SU-DHL-6 (cell line): ENCODE results near the gene EZH1.

Source experiments
- H2AFZ ChIP-seq: fragments of 200-600 bp; sonication (generic); 2 replicates; pipeline ENCODE4 v1.6.1; 2014; ENCODE audit warnings: low read depth, mild to moderate bottlenecking, moderate library complexity, mixed read lengths, antibody characterized with exemption, low read length; ENCODE audit not compliant: severe bottlenecking
- H3F3A ChIP-seq: fragments of 200-600 bp; shearing (Covaris generic); 2 replicates; pipeline ENCODE4 v1.6.0; 2016; ENCODE audit warnings: antibody characterized with exemption, mild to moderate bottlenecking; ENCODE audit not compliant: insufficient read depth
- H3K27ac ChIP-seq: fragments of 200-600 bp; sonication (generic); 2 replicates; pipeline ENCODE4 v1.5.1; 2016; ENCODE audit warnings: low read depth, mild to moderate bottlenecking, low read length, moderate library complexity, mixed read lengths
- H3K27me3 ChIP-seq: fragments of 200-600 bp; sonication (generic), shearing (Covaris generic); 2 replicates; pipeline ENCODE4 v1.6.0; 2014; ENCODE audit warnings: mild to moderate bottlenecking, low read length
- H3K36me3 ChIP-seq: fragments of 200-600 bp; sonication (generic); 2 replicates; pipeline ENCODE4 v1.6.1; 2014; ENCODE audit warnings: mild to moderate bottlenecking, low read length, mixed read lengths
- H3K4me2 ChIP-seq: fragments of 300-600, 200-600 bp; shearing (Covaris generic), sonication (generic); 2 replicates; pipeline ENCODE4 v1.6.0; 2014; ENCODE audit warnings: low read length, low read depth, mild to moderate bottlenecking; ENCODE audit not compliant: poor library complexity, severe bottlenecking
- H3K4me3 ChIP-seq: fragments of 200-600 bp; sonication (generic); 2 replicates; pipeline ENCODE4 v1.5.1; 2014; ENCODE audit warnings: antibody characterized with exemption, low read length, mild to moderate bottlenecking, mixed read lengths; ENCODE audit not compliant: insufficient read depth, poor library complexity, severe bottlenecking
- H3K79me2 ChIP-seq: fragments of 200-600 bp; sonication (generic); 2 replicates; pipeline ENCODE4 v1.6.1; 2014; ENCODE audit warnings: mild to moderate bottlenecking, low read length, moderate library complexity; ENCODE audit not compliant: insufficient read depth
- H3K9ac ChIP-seq: fragments of 200-600 bp; sonication (generic); 2 replicates; pipeline ENCODE4 v1.7.0; 2014; ENCODE audit warnings: mild to moderate bottlenecking, low read length
- H3K9me2 ChIP-seq: fragments of 200-600 bp; sonication (generic); replicated peaks from 2 replicates; pipeline ENCODE4 v1.6.1; 2014; ENCODE audit warnings: low read length; ENCODE audit not compliant: insufficient read depth
- H3K9me3 ChIP-seq: fragments of 200-600 bp; sonication (generic); 2 replicates; pipeline ENCODE4 v1.6.1; 2014; ENCODE audit warnings: low read length, mixed read lengths; ENCODE audit not compliant: insufficient read depth
- H4K20me1 ChIP-seq: fragments of 200-600 bp; sonication (generic); 2 replicates; pipeline ENCODE4 v1.6.1; 2014; ENCODE audit warnings: low read depth, mild to moderate bottlenecking, antibody characterized with exemption, low read length, moderate library complexity, mixed read lengths
- EZH2phosphoT487 ChIP-seq: fragments of 200-600 bp; sonication (generic), shearing (Covaris generic); conservative IDR thresholded peaks from 2 replicates; pipeline ENCODE4 v1.6.1; 2018; ENCODE audit warnings: mild to moderate bottlenecking, antibody characterized with exemption, low read length, moderate library complexity, mixed read lengths
- TF ChIP-seq, protein P1 (sequence below): fragments of 200-600 bp; sonication (generic); IDR thresholded peaks from one replicate; pipeline ENCODE4 v1.5.1; 2017; ENCODE audit warnings: antibody characterized with exemption, mild to moderate bottlenecking, low read length, moderate library complexity; ENCODE audit not compliant: insufficient read depth, poor library complexity, severe bottlenecking

EZH1 gene

GRCh38 chr17:42698736-42699414, 46.0 kb downstream of the EZH1 start:
- no peaks in the 10 kb centered on the region for H3K9me2 ChIP-seq
- no peak overlapping the region for H3K4me3 ChIP-seq
- H3K9me3 ChIP-seq: no peaks in the 10 kb centered on the region
- H3K9ac ChIP-seq: no peak overlapping the region
- no peak overlapping the region for H3K4me2 ChIP-seq
- H3K79me2 ChIP-seq: no peaks in the 10 kb centered on the region
- H3K27ac ChIP-seq: no peak overlapping the region
- TF ChIP-seq, protein P1, sequence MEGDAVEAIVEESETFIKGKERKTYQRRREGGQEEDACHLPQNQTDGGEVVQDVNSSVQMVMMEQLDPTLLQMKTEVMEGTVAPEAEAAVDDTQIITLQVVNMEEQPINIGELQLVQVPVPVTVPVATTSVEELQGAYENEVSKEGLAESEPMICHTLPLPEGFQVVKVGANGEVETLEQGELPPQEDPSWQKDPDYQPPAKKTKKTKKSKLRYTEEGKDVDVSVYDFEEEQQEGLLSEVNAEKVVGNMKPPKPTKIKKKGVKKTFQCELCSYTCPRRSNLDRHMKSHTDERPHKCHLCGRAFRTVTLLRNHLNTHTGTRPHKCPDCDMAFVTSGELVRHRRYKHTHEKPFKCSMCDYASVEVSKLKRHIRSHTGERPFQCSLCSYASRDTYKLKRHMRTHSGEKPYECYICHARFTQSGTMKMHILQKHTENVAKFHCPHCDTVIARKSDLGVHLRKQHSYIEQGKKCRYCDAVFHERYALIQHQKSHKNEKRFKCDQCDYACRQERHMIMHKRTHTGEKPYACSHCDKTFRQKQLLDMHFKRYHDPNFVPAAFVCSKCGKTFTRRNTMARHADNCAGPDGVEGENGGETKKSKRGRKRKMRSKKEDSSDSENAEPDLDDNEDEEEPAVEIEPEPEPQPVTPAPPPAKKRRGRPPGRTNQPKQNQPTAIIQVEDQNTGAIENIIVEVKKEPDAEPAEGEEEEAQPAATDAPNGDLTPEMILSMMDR: no peak
- TF ChIP-seq EZH2phosphoT487: no peak
- H2AFZ ChIP-seq: no peak overlapping the region
- H3F3A ChIP-seq: no peaks in the 10 kb centered on the region
- no peaks in the 10 kb centered on the region for H3K27me3 ChIP-seq
- H4K20me1 ChIP-seq: no peaks in the 10 kb centered on the region
- no peaks in the 10 kb centered on the region for H3K36me3 ChIP-seq

- no peaks in the 10 kb centered on the region for H3K9me2 ChIP-seq
- no peaks in the 10 kb centered on the region for H3F3A ChIP-seq
- H3K9me3 ChIP-seq: no peaks in the 10 kb centered on the region
- no peaks in the 10 kb centered on the region for H3K36me3 ChIP-seq
- H3K4me2 ChIP-seq: no peak overlapping the region
- H4K20me1 ChIP-seq: no peaks in the 10 kb centered on the region
- no peak overlapping the region for H2AFZ ChIP-seq
- no peak overlapping the region for H3K27ac ChIP-seq
- no peaks in the 10 kb centered on the region for H3K79me2 ChIP-seq
- TF ChIP-seq, protein P1: no peak
- TF ChIP-seq EZH2phosphoT487: no peak
- H3K9ac ChIP-seq: no peak overlapping the region
- no peaks in the 10 kb centered on the region for H3K27me3 ChIP-seq
- no peak overlapping the region for H3K4me3 ChIP-seq
These were observed 47.6 kb downstream of the EZH1 start for GRCh38 chr17:42697108-42697811.

GRCh38 chr17:42695500-42695899, 49.3 kb downstream of the EZH1 start:
- no peak overlapping the region for H2AFZ ChIP-seq
- H3K9ac ChIP-seq: no peak overlapping the region
- no peaks in the 10 kb centered on the region for H3K27me3 ChIP-seq
- no peaks in the 10 kb centered on the region for H4K20me1 ChIP-seq
- no peaks in the 10 kb centered on the region for H3K9me2 ChIP-seq
- H3F3A ChIP-seq: no peaks in the 10 kb centered on the region
- no peak overlapping the region for H3K4me3 ChIP-seq
- no peak overlapping the region for H3K4me2 ChIP-seq
- no peak overlapping the region for H3K27ac ChIP-seq
- TF ChIP-seq, protein P1: no peak
- no peak for TF ChIP-seq EZH2phosphoT487
- no peaks in the 10 kb centered on the region for H3K79me2 ChIP-seq
- H3K9me3 ChIP-seq: no peaks in the 10 kb centered on the region
- no peaks in the 10 kb centered on the region for H3K36me3 ChIP-seq
